ENCODE results near the gene STXBP6.

STXBP6 gene

DNA sequence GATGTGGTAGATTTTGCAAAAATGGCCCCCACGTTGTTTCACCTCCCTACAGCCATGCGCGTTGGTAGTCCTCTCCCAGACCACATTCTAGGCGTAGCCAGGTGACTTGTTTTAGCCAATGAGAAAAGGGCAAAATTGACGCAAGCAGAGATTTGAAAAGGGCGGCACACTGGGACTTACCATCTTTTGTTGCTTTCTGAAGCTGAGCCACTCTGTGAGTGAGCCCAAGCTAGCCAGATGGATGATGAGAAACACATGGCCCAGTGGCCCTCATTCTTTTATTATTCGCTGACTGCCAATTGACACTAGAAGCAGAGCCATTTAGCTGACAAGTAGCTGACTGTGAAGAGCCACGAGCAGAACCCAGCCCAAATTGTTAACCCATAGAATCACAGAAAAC lies 274.0 kb downstream of the STXBP6 start:
- no peaks in the 10 kb centered on the region for H3K4me1 ChIP-seq (ENCODE audit: control insufficient read depth, insufficient read depth, low read length)
- H3K27ac ChIP-seq (ENCODE audit: extremely low read depth, low read depth, low read length): no peak overlapping the region
- ChIA-PET POLR2A (no interaction called here), CTCF (no interaction called here)
- H3K9me3 ChIP-seq (ENCODE audit: control insufficient read depth, insufficient read depth, low read depth, low read length): no peaks in the 10 kb centered on the region
- no peak overlapping the region for H3K4me3 ChIP-seq (ENCODE audit: low read depth, low read length)
- H3K36me3 ChIP-seq (ENCODE audit: control insufficient read depth in 2 of 2, insufficient read depth in 1 of 2, low read length in 2 of 2): no peaks in the 10 kb centered on the region
- TF ChIP-seq ZNF621 (tag by site-specific recombination; IDR thresholded peaks at IDR 0.05) (no peak), MYNN (tag by site-specific recombination; IDR thresholded peaks at IDR 0.05; ENCODE audit: borderline replicate concordance) (no peak), ZNF791 (tag by site-specific recombination; IDR thresholded peaks at IDR 0.05) (no peak), ZNF266 (tag by site-specific recombination; IDR thresholded peaks at IDR 0.05; ENCODE audit: low read depth) (no peak), ZBTB20 (tag by site-specific recombination; IDR thresholded peaks at IDR 0.05) (no peak), ZNF302 (tag by site-specific recombination; IDR thresholded peaks at IDR 0.05; ENCODE audit: low read depth) (no peak), GLIS1 (tag by site-specific recombination; IDR thresholded peaks at IDR 0.05) (no peak), ZBTB8A (tag by site-specific recombination; IDR thresholded peaks at IDR 0.05) (no peak), ZBTB1 (tag by site-specific recombination; IDR thresholded peaks at IDR 0.05) (no peak), ZNF561 (tag by site-specific recombination; IDR thresholded peaks at IDR 0.05; ENCODE audit: borderline replicate concordance) (no peak), ZFP41 (tag by site-specific recombination; IDR thresholded peaks at IDR 0.05; ENCODE audit: borderline replicate concordance) (no peak), ZNF677 (tag by site-specific recombination; IDR thresholded peaks at IDR 0.05) (no peak), ZNF423 (tag by site-specific recombination; IDR thresholded peaks at IDR 0.05) (no peak), ZNF433 (tag by site-specific recombination; IDR thresholded peaks at IDR 0.05; ENCODE audit: low read depth) (no peak)
- TF ChIP-seq, protein P1, sequence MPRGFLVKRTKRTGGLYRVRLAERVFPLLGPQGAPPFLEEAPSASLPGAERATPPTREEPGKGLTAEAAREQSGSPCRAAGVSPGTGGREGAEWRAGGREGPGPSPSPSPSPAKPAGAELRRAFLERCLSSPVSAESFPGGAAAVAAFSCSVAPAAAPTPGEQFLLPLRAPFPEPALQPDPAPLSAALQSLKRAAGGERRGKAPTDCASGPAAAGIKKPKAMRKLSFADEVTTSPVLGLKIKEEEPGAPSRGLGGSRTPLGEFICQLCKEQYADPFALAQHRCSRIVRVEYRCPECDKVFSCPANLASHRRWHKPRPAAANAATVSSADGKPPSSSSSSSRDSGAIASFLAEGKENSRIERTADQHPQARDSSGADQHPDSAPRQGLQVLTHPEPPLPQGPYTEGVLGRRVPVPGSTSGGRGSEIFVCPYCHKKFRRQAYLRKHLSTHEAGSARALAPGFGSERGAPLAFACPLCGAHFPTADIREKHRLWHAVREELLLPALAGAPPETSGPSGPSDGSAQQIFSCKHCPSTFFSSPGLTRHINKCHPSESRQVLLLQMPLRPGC (tag by site-specific recombination; IDR thresholded peaks at IDR 0.05): no peak
- TF ChIP-seq, protein P2, sequence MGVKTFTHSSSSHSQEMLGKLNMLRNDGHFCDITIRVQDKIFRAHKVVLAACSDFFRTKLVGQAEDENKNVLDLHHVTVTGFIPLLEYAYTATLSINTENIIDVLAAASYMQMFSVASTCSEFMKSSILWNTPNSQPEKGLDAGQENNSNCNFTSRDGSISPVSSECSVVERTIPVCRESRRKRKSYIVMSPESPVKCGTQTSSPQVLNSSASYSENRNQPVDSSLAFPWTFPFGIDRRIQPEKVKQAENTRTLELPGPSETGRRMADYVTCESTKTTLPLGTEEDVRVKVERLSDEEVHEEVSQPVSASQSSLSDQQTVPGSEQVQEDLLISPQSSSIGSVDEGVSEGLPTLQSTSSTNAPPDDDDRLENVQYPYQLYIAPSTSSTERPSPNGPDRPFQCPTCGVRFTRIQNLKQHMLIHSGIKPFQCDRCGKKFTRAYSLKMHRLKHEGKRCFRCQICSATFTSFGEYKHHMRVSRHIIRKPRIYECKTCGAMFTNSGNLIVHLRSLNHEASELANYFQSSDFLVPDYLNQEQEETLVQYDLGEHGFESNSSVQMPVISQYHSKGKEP (tag by site-specific recombination; IDR thresholded peaks at IDR 0.05): no peak
- TF ChIP-seq, protein P3, sequence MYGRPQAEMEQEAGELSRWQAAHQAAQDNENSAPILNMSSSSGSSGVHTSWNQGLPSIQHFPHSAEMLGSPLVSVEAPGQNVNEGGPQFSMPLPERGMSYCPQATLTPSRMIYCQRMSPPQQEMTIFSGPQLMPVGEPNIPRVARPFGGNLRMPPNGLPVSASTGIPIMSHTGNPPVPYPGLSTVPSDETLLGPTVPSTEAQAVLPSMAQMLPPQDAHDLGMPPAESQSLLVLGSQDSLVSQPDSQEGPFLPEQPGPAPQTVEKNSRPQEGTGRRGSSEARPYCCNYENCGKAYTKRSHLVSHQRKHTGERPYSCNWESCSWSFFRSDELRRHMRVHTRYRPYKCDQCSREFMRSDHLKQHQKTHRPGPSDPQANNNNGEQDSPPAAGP (tag by site-specific recombination; IDR thresholded peaks at IDR 0.05): no peak
- TF ChIP-seq, protein P4, sequence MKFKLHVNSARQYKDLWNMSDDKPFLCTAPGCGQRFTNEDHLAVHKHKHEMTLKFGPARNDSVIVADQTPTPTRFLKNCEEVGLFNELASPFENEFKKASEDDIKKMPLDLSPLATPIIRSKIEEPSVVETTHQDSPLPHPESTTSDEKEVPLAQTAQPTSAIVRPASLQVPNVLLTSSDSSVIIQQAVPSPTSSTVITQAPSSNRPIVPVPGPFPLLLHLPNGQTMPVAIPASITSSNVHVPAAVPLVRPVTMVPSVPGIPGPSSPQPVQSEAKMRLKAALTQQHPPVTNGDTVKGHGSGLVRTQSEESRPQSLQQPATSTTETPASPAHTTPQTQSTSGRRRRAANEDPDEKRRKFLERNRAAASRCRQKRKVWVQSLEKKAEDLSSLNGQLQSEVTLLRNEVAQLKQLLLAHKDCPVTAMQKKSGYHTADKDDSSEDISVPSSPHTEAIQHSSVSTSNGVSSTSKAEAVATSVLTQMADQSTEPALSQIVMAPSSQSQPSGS (tag by site-specific recombination; IDR thresholded peaks at IDR 0.05; ENCODE audit: low read depth): no peak
- TF ChIP-seq, protein P5, sequence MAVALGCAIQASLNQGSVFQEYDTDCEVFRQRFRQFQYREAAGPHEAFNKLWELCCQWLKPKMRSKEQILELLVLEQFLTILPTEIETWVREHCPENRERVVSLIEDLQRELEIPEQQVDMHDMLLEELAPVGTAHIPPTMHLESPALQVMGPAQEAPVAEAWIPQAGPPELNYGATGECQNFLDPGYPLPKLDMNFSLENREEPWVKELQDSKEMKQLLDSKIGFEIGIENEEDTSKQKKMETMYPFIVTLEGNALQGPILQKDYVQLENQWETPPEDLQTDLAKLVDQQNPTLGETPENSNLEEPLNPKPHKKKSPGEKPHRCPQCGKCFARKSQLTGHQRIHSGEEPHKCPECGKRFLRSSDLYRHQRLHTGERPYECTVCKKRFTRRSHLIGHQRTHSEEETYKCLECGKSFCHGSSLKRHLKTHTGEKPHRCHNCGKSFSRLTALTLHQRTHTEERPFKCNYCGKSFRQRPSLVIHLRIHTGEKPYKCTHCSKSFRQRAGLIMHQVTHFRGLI (tag by site-specific recombination; IDR thresholded peaks at IDR 0.05): no peak

Data from HEK293 (cell line).